NCI-H524 treated with DMSO at 0.1 percent for 48 hours (cell line): ENCODE data around the gene RETREG1.
"Not testable (repeated sequence)": the region's sequence is repeated elsewhere in the genome, so short reads cannot be mapped to it uniquely, and the experiment has no call there.

Experiments used
- DNase-seq: peaks from one replicate; lab custom pipeline; 2025; lab: John Stamatoyannopoulos, UW

RETREG1 gene

DNA sequence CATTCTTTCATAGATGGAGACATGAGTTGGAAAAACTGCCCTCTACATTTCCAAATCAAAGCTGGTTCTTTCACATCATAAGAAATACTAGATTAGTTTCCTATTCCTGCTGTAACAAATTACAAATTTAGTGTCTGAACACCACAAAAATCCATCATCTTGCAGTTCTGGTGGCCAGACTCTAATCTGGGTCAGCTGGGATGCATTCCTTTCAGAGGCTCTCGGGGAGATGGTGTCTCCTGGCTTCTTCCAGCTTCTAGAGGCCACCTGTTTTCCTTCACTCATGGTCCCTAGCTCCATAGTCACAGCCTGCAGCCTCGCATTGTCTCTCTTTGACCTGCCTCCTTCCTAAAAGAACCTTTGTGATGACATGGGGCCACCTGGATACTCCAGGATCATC is 65.2 kb downstream of the RETREG1 start:
- DNase-seq, result no peak

DNA sequence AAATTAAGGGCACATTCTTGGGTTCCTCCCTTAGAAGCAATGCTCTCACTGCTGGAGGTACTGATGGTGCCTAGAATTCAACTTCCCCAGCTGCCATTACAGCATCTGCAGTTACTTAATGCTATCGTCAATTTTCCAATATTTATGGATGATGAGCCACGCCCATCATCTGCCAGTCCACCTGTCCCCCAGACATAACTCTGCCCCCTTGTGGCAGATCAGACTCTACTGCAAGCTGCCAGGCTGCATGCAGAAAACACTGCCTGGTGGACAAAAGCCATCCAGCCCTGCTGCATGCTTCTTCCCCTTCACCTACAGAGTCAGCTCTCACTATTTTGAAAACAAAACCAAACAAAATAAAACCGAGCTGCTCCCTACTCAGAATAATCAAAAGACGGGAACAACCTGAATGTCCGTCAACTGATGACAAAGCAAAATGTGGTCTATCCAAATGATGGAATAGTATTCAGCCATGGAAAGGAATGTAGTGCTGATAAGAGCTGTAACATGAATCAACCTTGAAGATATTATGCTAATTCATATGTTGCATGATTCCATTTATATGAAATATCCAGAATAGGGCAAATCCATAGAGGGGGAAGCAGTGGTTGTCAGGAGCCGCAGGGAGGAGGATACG is 66.4 kb downstream of the RETREG1 start:
- peak; percentile 47 for DNase-seq

DNA sequence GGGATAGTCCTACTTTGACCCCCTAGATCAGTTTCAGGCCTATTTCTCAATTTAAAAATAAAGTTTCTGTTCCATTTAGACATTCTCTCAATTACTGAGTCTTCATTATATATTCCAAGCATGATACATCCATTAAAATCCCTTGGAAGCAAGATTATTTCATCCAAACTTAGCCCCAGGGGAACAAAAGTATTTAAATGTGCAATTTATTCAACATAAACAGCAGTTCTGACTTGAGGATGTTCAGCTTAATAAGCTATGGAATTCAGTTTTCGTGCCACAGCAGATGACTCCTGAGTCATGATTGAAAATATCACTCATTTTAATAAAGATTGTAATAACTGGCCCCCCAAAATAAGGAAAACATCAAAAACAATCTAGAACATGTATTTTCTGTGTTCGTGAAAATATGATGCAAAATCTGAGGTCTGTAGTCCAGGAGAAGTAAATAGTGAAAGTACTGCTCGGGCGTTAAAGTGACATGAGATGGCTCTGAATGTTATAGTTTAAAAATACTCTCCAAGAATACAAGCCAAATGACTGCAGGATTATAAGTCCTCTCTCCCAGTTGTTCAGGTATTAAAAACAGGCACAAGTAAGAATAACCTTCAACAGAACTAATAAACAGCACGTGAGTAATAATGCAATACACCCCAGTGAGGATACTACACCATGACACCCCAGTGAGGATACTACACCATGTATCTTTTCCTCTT is 67.1 kb downstream of the RETREG1 start:
- no peak for DNase-seq

DNA sequence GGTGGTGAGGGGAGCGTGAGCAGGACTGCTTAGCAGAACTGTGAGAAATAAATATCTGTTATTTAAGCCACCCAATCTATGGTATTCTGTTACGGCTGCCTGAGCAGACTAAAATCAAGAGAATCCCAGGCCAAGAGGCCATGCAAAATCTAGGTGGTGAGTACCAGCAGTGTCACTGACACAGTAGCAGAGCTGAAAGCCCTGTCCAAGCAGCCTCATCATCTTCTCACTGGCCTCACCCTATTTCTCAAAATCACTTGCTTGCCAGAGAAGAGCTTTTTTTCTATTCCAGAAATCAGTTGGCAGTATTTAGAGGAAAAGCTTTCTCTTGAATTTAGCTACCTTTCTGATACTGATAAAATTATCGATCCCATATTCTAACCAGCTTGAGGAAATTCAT is 68.0 kb downstream of the RETREG1 start:
- no peak for DNase-seq

DNA sequence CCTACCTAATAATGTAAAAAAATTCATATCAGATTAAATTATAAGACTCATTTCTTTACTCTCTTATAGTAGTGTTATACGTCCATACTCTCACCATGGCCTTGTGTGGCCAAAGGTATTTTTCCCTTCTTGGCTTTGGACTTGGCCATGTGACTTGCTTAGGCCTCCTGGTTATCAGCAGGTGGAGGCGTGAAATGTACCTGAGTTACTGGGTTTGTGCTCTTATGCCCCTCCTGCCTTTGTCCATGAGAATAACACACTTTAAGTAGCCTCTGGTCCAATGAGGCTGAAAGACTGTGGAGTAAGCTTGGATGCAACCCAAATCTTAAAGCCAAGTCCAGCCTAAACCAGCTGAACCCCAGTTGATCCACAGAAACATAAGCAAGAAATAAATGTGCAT is 68.7 kb downstream of the RETREG1 start:
- no peak for DNase-seq

DNA sequence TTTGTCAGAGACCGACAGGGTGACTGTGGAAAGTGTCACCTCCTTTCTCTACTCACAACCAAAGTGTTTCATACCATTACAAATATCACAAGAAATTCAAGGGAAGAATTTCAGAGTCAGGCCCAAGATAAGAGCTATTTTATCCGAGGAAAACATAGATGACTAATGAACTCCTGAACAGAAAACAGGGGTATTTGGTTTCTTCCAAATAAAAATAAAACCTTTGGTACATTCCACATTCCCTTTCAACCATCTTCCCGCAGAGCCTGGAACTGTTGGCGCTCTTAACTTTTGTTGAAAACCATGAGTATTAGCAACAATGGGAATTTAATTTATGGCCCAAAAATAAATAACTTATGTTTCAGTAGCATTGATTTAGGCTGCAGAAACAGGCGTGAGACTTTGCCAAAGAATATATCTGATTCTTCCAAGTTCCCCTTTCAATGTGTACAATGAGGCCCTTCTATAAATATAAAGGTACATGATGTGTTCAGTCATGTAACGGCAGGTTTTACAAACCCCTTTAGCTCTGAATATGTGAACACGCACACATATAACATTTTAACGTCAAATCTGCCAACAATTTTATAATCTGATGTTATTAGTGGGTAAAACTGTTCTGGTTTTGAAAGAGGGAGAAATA is 69.5 kb downstream of the RETREG1 start:
- no peak for DNase-seq

DNA sequence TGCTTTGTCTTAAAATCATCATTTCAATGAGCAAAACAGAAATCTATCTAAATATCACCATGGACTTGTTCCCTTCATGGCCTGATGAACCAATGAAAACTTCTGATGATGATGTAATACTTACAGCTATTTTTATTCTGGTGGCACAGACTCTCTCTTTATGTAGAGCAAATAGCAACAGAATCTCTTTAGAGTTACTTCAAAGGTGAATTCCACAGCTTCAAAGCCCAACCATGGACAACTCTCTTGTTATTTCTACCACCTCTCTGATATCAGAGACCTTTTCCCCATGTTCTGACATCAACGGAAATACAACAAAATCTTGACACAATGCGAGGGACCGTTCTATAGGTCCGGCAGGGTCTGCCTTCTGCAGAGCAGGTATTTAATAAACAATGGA is 70.1 kb downstream of the RETREG1 start:
- DNase-seq, result no peak

DNA sequence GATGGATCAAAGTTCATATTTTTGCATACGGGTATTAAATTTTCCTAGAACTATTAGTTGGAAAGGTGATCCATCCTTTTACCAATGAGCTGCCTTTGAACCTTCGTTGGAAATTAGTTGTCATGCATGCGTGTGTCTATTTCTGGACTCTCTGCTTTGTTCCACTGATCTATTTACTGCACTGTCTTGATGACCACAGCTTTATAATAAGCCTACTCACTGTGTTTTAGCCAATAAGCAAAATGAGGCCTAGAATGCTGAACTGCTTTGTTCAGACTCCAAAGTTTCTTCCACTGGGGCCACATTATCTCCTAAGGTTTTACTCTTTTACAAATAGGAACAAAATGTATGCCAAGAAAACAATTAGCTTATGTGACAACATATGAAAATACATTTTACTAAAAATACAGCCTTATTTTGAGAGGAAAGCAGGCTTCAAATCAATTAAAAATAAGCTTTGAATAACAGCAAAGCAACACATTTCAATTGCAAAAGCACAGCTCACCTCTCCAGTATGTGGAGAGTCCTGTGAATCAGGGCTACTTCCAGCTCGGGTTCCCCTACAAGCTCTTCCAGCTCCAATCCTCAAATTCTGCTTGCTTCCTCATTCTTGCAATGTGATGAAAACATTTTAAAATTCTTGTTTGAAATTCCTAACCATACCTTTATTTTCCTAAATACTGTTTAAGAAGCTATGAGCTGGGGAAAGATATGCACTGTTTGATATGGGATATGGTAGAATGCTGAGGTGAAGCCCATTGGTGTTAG is 72.0 kb downstream of the RETREG1 start:
- DNase-seq, result no peak

DNA sequence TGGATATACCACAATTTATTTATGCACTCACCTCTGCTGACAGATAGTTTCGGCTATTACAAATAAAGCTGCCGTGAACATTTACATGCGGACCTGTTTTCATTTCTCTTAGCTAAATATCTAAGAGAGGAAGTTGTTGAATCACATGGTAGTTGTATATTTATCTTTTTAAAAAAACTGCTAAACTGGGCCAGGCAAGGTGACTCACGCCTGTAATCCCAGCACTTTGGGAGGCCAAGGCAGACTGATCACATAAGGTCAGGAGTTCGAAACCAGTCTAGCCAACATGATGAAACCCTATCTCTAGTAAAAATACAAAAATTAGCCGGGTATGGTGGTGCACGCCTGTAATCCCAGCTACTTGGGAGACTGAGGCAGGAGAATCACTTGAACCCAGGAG is 73.6 kb downstream of the RETREG1 start:
- DNase-seq, result not testable (repeated sequence)

DNA sequence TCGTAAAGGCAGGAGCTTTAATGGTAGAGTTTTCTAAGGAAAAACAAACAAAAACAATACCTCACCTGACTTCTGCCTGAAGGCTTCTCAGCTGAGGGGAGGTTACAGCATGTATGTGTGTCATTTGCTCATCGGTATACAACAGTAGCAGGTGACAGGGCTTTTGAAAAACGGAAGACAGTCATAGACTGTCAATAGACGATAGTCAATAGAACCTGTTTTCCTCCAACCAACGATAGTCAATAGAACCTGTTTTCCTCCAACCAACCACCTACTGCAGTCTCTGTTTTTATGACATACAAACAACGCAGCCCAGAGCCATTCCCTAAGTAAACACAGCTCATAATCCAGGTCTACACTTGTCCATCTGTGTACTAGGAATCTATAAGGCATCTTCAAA is 74.6 kb downstream of the RETREG1 start:
- DNase-seq, result no peak

DNA sequence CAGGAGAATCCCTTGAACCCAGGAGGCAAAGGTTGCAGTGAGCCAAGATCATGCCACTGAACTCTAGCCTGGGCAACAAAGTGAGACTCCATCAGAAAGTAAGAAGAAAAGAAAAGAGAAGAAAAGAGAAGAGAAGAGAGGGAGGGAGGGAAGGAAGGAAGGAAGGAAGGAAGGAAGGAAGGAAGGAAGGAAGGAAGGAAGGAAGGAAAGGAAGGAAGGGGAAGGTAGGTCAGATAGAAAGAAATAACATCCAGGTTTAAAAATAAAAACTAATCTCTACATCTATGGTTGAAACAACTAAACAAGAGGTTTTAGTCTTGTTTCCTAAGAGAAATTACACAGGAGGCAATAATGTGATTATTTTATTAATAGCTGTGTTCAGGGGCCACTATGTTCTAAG is 75.2 kb downstream of the RETREG1 start:
- not testable (repeated sequence) for DNase-seq

DNA sequence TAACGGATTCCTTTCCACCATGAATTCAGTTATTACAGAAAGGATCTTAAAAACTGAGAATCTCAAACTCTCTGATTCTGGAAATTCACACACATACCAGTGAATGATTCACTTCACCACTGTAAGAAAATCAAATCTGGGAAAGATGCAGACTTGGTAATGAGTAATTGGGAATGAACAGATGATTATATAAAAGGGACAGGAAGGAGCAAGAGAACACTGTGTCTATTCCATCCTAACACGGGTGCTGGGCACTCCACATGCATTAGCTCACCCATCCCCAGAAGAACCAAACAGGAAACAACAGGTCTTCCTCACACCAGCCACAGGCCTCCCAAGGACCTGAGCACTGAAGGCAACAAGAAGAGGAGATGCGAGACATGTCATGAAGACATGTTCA is 76.4 kb downstream of the RETREG1 start:
- DNase-seq, result no peak

DNA sequence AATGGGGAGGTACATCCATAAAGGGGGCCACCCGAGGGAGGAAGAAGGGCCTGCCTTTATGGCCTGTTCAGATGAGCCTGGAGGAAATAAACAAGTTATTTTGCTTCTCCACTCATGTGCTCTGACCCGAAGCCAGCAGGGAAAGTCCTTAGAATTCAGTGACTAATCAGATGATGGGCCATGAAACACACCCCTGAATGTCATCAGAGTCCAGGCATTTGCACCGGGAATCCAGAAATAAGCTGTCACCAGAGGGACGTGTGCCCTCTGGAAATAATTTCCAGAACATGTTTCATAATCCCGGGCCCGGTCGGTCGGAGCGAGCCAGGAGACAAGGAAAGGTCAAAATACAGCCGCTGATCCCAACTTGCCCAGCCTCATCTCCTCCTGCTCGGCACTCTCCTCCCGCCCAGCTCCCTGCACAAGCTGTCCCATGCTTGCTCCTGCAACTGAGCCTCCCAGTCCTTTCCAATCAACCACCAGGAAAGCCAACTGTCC is 77.6 kb downstream of the RETREG1 start:
- DNase-seq, result no peak

DNA sequence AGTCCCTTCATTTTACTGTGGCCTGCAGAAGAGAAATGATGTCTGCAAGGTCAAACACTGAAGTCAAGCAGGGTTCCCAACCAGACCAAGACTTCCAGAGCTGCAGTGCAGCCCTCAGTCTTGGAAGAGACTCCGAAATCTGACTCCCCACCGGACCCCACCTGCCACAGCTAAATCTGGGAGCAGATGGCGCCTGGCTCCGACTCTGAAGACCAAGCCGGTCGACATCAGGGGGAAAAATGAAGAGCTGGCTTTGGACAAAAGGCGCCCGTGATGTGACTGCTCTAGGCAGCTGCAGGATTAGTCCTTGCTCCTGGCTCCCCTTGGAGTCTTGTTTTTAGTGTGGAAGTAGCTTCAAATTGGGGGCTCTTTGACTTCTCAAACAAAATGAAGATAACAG is 78.8 kb downstream of the RETREG1 start:
- DNase-seq, result peak; percentile 88

DNA sequence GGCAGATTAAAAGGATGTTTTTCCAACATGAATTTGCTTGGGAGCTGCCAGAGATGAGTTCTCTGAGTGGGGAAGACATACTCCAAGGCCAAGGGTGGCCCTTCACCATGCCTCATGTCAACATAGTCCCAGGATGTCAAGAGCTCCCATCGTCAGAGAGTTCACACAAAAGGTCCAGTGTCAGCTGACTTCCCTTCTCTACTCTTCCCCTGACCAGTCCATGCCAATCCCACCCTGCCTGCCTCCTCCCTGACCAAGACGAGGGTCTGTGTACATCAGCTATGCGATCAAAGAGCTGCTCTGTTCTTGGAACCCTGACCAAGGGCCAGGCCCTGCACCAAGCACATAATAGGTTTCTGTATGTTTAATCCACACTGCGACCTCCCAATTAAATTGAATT is 80.0 kb downstream of the RETREG1 start:
- no peak for DNase-seq

DNA sequence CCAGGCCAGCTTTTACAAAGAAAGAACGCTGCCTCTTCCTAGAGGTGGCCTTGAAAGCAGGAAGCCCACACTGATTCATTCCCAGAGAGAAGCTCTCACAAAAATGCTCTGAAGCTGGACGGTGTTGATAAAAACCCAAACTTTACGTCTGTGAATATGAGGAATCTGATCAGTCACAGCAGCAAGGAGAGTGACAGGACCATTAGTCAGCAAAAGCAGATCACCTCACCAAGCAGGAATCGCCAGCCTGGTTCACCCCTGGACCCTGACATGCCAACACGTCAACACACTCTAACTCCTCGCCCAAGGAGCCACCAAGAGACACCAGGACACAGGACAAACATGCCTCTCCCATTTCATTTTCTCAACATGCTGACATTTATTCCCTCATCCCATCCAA is 80.6 kb downstream of the RETREG1 start:
- DNase-seq, result no peak

DNA sequence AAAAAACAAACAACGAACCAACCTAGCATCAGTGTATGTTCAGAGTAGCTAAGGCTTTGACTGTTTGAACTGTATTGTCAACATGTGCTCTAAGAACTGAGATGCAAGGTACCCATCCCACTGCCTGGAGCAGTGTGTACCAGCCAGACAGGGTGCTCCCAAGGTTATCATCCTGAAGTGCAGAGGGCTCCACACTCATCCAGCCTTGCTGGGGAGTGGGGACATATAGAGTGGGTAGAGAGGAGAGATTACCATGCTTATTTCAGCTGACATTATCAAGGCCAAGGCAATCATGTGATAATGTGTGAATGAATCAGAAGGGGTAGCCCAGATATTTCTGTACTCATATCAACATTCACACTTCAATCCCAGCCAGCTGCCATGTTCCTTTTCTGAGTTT is 82.5 kb downstream of the RETREG1 start:
- DNase-seq, result no peak

DNA sequence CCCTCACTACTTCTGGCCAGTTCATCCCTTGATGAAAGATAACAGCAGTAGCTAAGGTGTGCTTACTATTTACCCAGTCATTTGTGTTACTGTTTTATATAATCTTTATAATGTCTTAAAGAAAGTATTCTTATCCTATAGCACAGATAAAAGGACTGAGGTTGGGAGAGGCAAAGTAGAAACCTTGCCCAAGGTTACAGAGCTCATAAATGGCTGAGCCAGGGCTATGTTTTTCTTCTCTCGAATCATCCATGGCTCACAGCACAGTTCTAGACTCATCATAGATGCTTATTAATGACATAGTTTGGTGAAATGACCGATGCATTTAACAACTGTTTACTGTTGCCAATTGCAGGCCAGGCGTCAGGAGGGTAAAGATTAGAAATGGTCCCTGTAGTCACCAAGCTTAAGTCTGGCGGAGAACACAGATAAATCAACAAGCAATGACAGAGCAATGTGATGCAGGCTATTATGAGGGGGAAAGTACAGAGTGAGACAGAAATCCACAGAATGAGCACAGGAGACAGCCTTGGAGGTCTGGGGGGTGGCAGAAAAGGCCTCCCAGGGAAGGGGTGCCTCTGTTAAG is 85.6 kb downstream of the RETREG1 start:
- DNase-seq, result no peak

DNA sequence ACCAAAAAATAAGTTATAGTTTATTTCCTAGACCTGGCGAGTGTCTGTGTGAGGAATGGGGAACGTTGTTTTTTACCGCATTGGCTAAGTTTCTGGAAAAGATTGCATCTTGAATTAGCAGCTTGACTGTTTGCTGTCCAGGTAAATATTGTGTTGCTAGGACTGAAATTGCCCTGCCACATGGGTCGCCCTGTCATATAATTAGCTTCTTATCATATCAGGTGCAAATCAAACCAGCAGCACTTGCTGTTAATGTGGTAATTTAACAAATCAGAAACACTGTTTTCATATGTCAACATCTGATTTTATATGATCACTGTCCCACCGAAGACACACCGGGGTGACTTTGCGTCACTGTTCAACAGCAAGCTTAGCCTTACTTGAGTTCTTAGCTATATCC is 87.5 kb downstream of the RETREG1 start:
- DNase-seq, result no peak

DNA sequence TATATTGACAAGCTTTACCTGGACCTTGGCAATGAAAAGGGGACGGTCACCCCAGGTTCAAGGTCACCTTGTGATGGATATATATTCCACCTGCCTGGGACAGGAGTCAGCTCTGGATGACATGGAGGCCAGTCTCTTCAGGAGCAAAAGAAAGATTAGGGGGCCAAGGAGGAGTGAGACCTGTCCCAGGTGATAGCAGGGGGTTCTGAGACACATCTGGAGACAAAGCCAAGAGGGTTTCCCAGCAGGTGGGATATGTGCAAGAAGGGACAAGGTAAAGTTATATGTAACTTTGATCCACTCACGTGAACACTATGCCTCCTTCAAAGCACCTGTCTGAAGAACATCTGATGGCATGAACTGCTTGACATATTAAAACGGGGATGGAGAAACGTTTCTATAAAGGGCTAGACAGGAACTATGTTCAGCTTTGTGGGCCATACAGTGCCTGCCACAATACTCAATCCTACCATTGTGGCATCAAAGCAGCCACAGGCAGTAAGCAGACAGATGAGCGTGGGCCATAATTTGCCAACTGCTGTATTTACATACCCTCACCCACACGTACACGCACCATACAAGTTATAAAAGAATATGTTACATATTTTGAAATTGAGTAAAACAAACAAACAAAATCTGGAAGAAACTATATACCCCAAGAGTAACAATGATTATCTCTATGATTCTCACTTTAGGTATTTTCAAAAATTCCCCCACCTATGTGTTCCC is 88.3 kb downstream of the RETREG1 start:
- no peak for DNase-seq

DNA sequence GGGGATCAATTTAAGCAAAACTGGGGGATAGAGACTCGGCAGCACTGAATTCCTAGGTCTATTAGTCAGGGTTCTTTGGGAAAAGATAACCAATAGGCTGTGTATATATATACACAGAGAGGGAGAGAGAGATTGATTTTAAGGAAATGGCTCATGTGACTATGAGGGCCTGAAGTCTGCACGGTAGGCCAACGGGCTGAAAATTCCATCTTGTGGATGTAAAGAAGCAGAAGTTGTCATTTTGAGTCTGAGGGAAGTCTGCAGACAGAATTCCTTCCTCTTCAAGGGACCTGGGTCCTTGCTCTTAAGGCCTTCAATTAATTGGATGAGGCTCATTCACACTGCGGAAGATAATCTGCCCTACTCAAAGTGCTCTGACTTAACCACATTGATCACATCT is 91.1 kb downstream of the RETREG1 start:
- no peak for DNase-seq

DNA sequence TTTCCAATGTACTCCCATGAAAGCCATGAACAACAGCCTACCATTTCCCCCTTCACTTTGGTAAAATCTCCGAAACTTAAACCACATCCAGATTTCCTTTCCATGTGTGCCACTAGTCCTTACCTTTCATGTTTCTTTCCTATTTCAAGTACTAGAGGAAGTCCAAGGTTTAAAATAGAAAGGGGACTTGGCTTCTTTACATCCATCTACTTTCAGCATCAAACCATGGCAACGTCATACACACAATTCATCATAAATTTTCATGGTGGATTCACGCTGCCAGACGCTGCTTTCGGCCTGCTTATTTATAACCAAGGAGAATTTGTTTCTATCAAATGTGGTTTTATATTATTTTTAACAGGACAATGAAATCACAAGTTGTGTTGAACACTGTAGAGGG is 92.5 kb downstream of the RETREG1 start:
- DNase-seq, result no peak
